ENCODE data around the gene NRAS. TPM values are rescaled to one million over a fixed set of nuclear protein-coding genes. Genes with fewer than 3 reads are reported as not detected.

Gene NRAS
- total and polyA plus RNA-seq, 9 of the 15 experiments (the other 6 are each of a cell fraction or from before 2014, with no cell fraction given): 40.7 to 94.5 (median 75.4) TPM

DNA sequence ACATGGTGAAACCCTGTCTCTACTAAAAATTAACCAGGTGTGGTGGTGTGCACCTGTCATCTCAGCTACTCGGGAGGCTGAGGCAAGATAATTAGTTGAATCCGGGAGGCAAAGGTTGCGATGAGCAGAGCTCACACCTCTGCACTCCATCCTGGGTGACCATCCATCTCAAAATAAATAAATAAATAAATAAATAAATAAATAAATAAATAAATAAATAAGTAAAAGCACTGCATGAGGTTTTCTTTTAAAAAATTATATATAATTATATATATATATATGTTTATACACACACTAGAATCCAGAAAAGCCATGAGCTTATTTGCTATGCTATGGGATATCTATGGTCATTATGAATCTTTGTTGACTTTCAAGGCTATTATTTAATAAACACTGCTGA is 23.6 kb downstream of the NRAS start (continued):
- TF ChIP-seq, protein P1, sequence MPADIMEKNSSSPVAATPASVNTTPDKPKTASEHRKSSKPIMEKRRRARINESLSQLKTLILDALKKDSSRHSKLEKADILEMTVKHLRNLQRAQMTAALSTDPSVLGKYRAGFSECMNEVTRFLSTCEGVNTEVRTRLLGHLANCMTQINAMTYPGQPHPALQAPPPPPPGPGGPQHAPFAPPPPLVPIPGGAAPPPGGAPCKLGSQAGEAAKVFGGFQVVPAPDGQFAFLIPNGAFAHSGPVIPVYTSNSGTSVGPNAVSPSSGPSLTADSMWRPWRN (IDR thresholded peaks at IDR 0.05; ENCODE audit: low read depth): no peak
- TF ChIP-seq SREBF2 (CRISPR knock-in tag; IDR thresholded peaks at IDR 0.05) (no peak), ZNF239 (CRISPR knock-in tag; IDR thresholded peaks at IDR 0.05) (no peak), ZBTB8A (IDR thresholded peaks at IDR 0.05; ENCODE audit: partially characterized antibody) (no peak), RUNX1 (IDR thresholded peaks at IDR 0.05; ENCODE audit: low read depth) (no peak)
- TF ChIP-seq, protein P2, sequence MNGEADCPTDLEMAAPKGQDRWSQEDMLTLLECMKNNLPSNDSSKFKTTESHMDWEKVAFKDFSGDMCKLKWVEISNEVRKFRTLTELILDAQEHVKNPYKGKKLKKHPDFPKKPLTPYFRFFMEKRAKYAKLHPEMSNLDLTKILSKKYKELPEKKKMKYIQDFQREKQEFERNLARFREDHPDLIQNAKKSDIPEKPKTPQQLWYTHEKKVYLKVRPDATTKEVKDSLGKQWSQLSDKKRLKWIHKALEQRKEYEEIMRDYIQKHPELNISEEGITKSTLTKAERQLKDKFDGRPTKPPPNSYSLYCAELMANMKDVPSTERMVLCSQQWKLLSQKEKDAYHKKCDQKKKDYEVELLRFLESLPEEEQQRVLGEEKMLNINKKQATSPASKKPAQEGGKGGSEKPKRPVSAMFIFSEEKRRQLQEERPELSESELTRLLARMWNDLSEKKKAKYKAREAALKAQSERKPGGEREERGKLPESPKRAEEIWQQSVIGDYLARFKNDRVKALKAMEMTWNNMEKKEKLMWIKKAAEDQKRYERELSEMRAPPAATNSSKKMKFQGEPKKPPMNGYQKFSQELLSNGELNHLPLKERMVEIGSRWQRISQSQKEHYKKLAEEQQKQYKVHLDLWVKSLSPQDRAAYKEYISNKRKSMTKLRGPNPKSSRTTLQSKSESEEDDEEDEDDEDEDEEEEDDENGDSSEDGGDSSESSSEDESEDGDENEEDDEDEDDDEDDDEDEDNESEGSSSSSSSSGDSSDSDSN (IDR thresholded peaks at IDR 0.05; ENCODE audit: borderline replicate concordance in 1 of 2, low read depth in 2 of 2, low read length in 2 of 2): no peak
- TF ChIP-seq, protein P3, sequence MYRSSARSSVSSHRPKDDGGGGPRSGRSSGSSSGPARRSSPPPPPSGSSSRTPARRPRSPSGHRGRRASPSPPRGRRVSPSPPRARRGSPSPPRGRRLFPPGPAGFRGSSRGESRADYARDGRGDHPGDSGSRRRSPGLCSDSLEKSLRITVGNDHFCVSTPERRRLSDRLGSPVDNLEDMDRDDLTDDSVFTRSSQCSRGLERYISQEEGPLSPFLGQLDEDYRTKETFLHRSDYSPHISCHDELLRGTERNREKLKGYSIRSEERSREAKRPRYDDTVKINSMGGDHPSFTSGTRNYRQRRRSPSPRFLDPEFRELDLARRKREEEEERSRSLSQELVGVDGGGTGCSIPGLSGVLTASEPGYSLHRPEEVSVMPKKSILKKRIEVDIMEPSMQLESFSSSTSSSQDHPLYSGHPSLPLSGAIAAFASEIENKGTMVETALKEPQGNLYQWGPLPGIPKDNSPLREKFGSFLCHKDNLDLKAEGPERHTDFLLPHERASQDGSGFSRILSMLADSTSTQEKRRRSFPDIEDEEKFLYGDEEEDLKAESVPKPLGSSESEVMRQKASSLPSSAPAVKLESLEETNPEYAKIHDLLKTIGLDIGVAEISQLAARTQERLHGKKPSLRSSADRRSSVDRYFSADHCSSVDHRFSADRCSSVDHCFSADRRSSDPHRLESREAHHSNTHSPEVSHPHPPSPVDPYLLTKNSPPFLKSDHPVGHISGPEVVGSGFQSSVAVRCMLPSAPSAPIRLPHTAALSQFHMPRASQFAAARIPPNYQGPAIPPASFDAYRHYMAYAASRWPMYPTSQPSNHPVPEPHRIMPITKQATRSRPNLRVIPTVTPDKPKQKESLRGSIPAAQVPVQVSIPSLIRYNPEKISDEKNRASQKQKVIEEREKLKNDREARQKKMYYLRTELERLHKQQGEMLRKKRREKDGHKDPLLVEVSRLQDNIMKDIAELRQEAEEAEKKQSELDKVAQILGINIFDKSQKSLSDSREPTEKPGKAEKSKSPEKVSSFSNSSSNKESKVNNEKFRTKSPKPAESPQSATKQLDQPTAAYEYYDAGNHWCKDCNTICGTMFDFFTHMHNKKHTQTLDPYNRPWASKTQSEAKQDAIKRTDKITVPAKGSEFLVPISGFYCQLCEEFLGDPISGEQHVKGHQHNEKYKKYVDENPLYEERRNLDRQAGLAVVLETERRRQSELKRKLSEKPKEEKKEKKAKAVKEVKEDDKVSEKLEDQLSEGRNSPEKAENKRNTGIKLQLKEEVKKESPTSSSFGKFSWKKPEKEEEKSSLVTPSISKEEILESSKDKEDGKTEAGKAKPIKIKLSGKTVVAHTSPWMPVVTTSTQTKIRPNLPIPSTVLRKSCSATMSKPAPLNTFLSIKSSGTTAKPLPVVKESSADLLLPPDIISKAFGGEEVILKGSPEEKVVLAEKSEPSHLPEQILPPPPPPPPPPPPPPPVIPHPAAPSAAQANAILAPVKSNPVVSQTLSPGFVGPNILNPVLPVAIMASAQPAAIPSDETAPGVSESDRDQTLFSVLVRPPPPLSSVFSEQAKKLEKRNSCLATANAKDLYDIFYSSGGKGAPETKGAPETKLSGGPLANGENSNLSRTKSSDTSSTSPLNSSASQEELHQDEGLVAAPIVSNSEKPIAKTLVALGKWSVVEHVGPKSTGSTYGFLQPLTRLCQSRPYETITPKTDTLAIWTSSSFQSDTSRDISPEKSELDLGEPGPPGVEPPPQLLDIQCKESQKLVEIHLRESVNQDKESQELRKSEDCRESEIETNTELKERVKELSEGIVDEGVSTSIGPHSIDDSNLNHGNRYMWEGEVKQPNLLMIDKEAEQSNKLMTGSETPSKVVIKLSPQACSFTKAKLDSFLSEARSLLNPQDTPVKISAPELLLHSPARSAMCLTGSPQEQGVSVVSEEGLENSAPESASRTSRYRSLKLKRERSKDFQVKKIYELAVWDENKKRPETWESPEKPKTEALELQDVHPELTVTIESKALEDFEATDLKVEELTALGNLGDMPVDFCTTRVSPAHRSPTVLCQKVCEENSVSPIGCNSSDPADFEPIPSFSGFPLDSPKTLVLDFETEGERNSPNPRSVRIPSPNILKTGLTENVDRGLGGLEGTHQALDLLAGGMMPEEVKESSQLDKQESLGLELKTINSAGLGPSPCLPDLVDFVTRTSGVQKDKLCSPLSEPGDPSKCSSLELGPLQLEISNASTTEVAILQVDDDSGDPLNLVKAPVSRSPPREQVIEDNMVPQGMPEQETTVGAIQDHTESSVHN (IDR thresholded peaks at IDR 0.05; ENCODE audit: borderline replicate concordance in 1 of 2, low read depth in 1 of 2): no peak
